Measurements from ENCODE around the gene SOX3.

The SOX3 gene

GRCh38 chrX:140504371-140505324 lies at the start of gene SOX3:
Gene SOX3, minus strand, starts transcription at chrX:140505069. Its CDS starts 9 bp downstream, at chrX:140505060.
- DNase-seq: no peak

- DNase-seq: no peak
These were observed 44.1 kb upstream of the SOX3 start for GRCh38 chrX:140548985-140549384.

- DNase-seq: no peak
These were observed 21.3 kb upstream of the SOX3 start for GRCh38 chrX:140526171-140526570.

GRCh38 chrX:140525448-140525847 lies 20.6 kb upstream of the SOX3 start:
- DNase-seq: no peak

GRCh38 chrX:140524556-140524955 lies 19.7 kb upstream of the SOX3 start:
- DNase-seq: no peak

GRCh38 chrX:140521393-140521792 lies 16.5 kb upstream of the SOX3 start:
- DNase-seq: no peak

DNA sequence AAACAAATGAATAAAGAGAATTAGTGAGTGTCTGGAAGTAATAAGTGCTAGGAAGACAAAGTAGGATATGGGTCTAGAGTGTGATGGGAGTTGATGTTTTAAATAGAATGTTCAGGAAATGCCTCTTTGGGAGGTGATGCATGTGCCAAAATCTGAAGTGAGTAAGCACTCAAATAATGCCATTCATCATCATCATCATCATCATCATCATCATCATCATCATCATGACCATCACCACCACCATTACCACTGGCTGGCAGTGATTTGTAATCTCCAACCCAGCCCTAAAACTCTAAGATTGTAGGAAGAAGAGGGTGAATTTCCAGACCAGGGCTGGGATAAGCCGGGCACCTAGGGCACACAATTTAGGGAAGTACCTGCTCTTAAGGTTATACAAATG lies 9.7 kb upstream of the SOX3 start:
- DNase-seq: no peak

DNA sequence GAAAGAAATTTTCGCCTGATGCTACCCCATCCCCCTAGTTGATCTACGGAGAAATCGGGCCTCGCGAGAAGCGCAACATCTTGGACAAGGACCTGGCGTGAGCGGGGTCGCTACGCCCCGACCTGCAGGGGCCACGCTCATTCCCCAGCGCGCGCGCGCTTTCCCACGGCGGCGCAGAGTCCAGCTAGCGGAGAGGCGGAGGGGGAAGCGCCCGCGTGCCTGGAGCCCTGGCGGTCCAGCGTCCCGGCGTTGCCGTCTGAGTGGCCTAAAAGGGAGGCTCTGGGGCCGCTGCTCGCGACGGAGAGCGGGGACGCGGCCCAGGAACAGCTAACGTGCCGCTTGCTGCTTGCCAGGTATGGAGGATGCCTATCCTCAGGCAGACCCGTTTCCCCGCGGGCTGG lies 6.0 kb upstream of the SOX3 start:
- DNase-seq: no peak

GRCh38 chrX:140510306-140510676 lies 5.4 kb upstream of the SOX3 start:
- DNase-seq: no peak

DNA sequence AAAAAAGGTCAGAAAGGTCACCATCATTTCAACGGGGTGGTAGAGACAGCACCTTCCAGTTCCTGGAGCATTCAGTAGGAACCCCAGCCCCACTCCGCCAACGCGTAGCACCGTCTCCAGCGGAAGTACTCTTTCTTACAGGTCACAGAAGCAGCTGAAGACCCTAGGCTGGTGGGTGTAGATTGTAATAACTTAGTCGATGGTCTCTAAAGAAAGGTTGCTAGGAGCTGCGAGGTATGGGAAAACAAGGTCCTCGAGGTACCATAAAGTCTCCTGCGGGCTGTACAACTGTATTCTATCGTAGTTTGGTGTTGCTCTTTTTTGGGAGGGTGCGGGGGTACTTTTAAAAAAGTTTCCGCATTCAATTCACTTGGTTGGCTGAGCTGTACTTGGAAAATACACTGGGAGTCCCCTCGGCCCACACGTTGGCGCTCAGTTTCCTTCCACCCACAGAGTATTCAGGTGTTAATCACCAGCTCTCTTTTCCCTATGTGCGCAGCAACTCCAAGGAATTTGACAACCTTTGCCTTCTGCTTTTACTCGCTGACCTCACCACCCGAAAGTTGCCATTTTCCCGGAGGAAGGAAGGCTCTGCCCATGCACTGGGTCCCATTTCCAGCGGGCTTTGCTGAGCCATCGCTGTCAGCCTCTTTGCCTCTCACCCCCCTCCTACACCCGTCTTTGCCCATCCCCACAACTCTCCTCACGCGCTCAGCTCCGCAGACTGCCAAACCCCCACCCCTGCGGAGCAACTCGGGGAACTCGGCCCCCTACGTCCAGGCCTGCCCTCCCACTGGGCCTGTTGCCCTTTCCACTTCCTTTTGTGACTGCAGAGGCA lies 4.8 kb upstream of the SOX3 start:
- DNase-seq: no peak

GRCh38 chrX:140508958-140509357 lies 4.1 kb upstream of the SOX3 start:
- no peak for DNase-seq

- DNase-seq: no peak
These were observed 3.1 kb upstream of the SOX3 start for GRCh38 chrX:140507982-140508305.

DNA sequence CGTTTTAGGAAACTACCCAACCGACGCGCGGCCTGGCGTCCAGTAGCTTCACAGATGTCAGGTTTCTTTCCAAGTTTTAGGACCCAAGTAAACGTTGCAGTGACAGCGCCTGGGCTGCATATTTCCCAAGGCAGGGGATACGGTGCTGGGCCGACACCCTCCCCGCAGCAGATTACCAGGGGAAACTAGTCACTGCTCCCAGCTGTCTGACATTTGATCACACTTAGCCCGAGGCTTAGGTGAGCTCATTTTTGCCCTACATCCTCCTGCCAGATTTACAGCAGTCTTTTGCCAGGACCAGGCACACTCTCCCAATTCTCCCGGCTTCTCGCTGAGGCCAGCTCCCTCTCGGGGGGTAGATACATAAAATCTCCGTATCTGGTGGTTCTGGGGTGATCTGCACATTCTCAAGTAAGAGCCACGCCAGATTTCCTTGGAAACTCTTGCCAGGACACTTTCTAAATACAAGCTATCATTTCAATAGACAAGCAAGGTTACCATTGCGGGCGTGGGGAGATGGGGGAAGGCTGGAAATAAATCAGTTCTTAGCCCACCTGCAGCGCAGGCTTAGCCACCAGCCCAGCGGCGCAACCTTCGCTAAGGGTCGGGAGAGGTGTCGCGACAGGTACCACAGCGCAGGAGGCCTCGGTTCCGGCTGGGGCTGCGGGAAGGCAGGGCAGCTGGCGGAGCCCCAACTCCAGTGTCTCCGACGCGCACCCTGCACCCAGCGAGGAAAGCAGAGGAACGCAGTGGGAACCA lies 2.5 kb upstream of the SOX3 start:
- DNase-seq: no peak

DNA sequence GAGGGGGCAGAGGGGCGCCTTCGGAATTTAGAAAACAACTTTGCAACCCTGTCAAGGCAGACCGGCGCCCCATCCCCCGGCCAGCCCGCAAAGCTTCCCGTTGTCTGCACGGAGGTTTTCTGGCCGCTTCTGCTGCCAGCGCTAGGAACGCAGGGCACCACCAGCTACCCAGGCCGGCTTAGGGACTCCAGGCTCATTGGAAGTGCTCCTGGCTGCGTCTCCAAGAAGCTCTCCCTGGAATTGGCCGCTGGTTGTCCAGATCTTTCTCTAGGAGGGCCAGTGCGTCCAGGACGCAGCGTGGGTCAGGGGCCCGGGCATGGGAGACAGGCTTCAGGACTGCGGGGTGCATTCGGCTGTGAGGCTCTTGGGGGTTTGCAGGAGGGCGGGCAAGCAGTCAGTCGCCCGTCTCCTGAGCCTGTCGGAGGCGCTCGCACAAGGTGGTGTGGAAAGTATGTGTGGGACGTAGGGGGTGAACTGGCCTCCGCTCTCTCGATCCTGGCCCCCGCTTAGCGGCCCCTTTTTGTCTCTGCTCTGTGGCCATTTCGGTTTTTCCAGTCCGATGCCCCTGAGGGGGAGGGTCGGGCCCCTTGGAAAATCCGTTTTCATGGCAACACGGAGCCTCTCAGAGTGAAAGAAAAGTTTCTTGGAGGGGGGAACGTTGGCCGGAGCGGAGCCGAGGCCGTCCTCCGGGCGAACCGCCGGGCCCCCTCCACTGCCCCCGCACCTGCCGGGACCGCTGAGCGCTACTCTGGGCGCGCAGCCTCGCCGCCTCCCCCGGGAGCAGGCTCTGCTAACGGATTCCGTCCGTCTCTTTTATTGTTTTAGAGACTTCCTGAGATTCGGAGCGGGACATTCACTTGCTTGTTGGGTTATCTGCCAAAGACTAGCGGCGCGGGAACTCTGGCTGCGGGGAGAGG lies 810 bp upstream of the SOX3 start:
- no peak for DNase-seq

- DNase-seq: no peak
These were observed 1.0 kb downstream of the SOX3 start for GRCh38 chrX:140503714-140504351.

GRCh38 chrX:140503238-140503601 lies 1.6 kb downstream of the SOX3 start:
- no peak for DNase-seq

GRCh38 chrX:140502491-140503237 lies 2.2 kb downstream of the SOX3 start:
- no peak for DNase-seq

GRCh38 chrX:140501940-140502468 lies 2.9 kb downstream of the SOX3 start:
- DNase-seq: no peak

DNA sequence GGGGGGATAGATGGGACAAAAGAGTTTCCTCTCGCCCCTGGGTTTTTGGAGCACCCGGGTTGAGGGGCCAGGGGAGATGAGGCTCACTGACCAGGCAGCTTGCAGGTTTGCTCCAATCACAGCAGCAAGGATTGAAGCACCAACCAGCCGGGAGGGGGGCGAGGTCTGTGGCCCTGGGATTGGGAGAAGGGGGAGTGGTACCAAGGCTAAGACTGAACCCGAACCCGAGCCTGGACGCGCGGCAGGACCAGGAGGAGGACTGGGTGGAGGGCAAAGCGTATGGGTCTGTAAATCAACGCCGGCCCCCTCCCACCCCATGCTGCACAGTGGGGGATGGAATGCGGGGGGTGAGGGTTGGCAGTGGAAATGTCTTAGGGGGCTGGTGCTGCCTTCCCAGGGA lies 3.5 kb downstream of the SOX3 start:
- no peak for DNase-seq

GRCh38 chrX:140500441-140500840 lies 4.4 kb downstream of the SOX3 start:
- no peak for DNase-seq

- DNase-seq: no peak
These were observed 9.1 kb downstream of the SOX3 start for GRCh38 chrX:140495739-140496138.
